ENCODE results near the gene SS18. TPM values are rescaled to one million over a fixed set of nuclear protein-coding genes. Genes with fewer than 3 reads are reported as not detected.

The SS18 gene
- total RNA-seq, 1 experiment from 2014 or later = 98.7 TPM

- Histone ChIP-seq H3K79me2 (ENCODE audit: low read length) (no peaks in the 10 kb centered on the region), H3K4me1 (ENCODE audit: insufficient read depth, low read length) (no peaks in the 10 kb centered on the region), H4K20me1 (ENCODE audit: low read length) (no peaks in the 10 kb centered on the region), H3K4me3 (ENCODE audit: low read length) (no peak overlapping the region), H3K4me2 (ENCODE audit: low read length) (no peak overlapping the region), H3F3A (ENCODE audit: low read length, unreplicated experiment) (no peaks in the 10 kb centered on the region), H2AFZ (ENCODE audit: low read length) (no peak overlapping the region), H3K9me2 (replicated peaks; ENCODE audit: low read length) (no peaks in the 10 kb centered on the region), H3K9ac (ENCODE audit: low read length) (no peak overlapping the region), H3K27ac (ENCODE audit: low read length) (no peak overlapping the region), H3K27me3 (ENCODE audit: low read length) (no peaks in the 10 kb centered on the region), H3K9me3 (ENCODE audit: low read length) (no peaks in the 10 kb centered on the region), H3K36me3 (ENCODE audit: low read depth, low read length) (no peaks in the 10 kb centered on the region)
- ATAC-seq = peak; percentile 53
- no peak for TF ChIP-seq EZH2phosphoT487 (IDR thresholded peaks at IDR 0.05; ENCODE audit: borderline replicate concordance, low read length)
- TF ChIP-seq CTCF (conservative IDR thresholded peaks at IDR 0.05; ENCODE audit: low read depth, low read length) = peak; percentile 21; the same call in 1 of the 2 replicates
- ChIA-PET CTCF (interaction anchor here (0.5 to 0.6 kb wide), 2 partner anchors 44 to 148 kb away, joined by 3 to 4 read pairs; no protein-coding TSS in a partner anchor), POLR2A (ENCODE audit: unreplicated experiment) (no interaction called here)
- intact Hi-C loops (cut with micrococcal nuclease) = no loop called here
- DNase-seq = no peak
- no TSS peak for BruUV-seq (replicated peaks)
Observed at GRCh38 chr18:25974630-25975077, 115.8 kb downstream of the SS18 start.

Other genes with a start within 250 kb of the SS18 start
- gene PSMA8, start 43.3 kb upstream of the SS18 start, total RNA-seq (2014; rRNA removed) = not detected in 2 replicates
- gene TAF4B, start 135.8 kb upstream of the SS18 start, total RNA-seq (2014; rRNA removed) = 8.3 and 13.0 TPM in 2 replicates